Liver (tissue), 9 donors: ENCODE measurements around the gene LRRK1. TPM values are rescaled to one million over a fixed set of nuclear protein-coding genes. Genes with fewer than 3 reads are reported as not detected.

ENCODE experiments used
- DNase-seq: peaks from one replicate; pipeline ENCODE4 v3.0.0-alpha.2; 2017; ENCODE audit warnings: low spot score
- H3K27ac ChIP-seq, 2 donors: one replicate each; pipeline ENCODE4 v1.7.0; 2013; ENCODE audit warnings: inconsistent platforms in 2 of 2, low read length in 2 of 2, control low read depth in 1 of 2, low read depth in 1 of 2, mild to moderate bottlenecking in 1 of 2
- H3K27me3 ChIP-seq, 4 donors: one replicate each; pipeline versions ENCODE4 v1.6.1 to v1.7.0; 2013; ENCODE audit warnings: low read length in 3 of 4, inconsistent platforms in 1 of 4, mild to moderate bottlenecking in 1 of 4, moderate library complexity in 1 of 4; ENCODE audit not compliant: control insufficient read depth in 4 of 4, insufficient read depth in 4 of 4
- H3K36me3 ChIP-seq, 4 donors: one replicate each; pipeline versions ENCODE4 v1.6.1 to v1.7.0; 2013; ENCODE audit warnings: low read length in 3 of 4, mild to moderate bottlenecking in 3 of 4, low read depth in 1 of 4, moderate library complexity in 1 of 4; ENCODE audit not compliant: control insufficient read depth in 4 of 4, insufficient read depth in 3 of 4
- H3K4me1 ChIP-seq, 4 donors: one replicate each; pipeline versions ENCODE4 v1.6.1 to v1.7.0; 2013; ENCODE audit warnings: low read length in 3 of 4, mild to moderate bottlenecking in 3 of 4, moderate library complexity in 1 of 4; ENCODE audit not compliant: control insufficient read depth in 4 of 4, insufficient read depth in 4 of 4
- H3K4me3 ChIP-seq, 3 donors: one replicate each; pipeline versions ENCODE4 v1.6.1 to v1.7.0; 2013; ENCODE audit warnings: low read length in 3 of 3, control low read depth in 1 of 3, low read depth in 1 of 3, mild to moderate bottlenecking in 1 of 3
- H3K9ac ChIP-seq, 2 donors: one replicate each; pipeline ENCODE4 v1.7.0; 2013; ENCODE audit warnings: low read length in 2 of 2, mild to moderate bottlenecking in 2 of 2, moderate library complexity in 2 of 2, control low read depth in 1 of 2, low read depth in 1 of 2
- H3K9me3 ChIP-seq, 4 donors: one replicate each; pipeline versions ENCODE4 v1.6.1 to v1.7.0; 2013; ENCODE audit warnings: low read length in 3 of 4; ENCODE audit not compliant: control insufficient read depth in 4 of 4
- ATF3 ChIP-seq: IDR thresholded peaks from 2 replicates; pipeline ENCODE4 v1.6.1; 2016; ENCODE audit warnings: antibody characterized with exemption
- CTCF ChIP-seq: fragments of 150-350 bp; IDR thresholded peaks from 2 replicates; pipeline ENCODE4 v1.5.1; 2017; ENCODE audit warnings: improper control_type of control experiment, low read depth, low read length; ENCODE audit not compliant: missing input control
- EGR1 ChIP-seq, 2 donors: IDR thresholded peaks; 2 replicates each; pipeline ENCODE4 v1.6.1; 2016 to 2018; ENCODE audit warnings: antibody characterized with exemption in 2 of 2, low read depth in 2 of 2
- FOXA2 ChIP-seq: IDR thresholded peaks from 2 replicates; pipeline ENCODE4 v1.6.1; 2016; ENCODE audit warnings: antibody characterized with exemption
- HNF4A ChIP-seq, 2 donors: conservative IDR thresholded peaks; 2 replicates each; pipeline ENCODE4 v1.6.1; 2016; ENCODE audit warnings: antibody characterized with exemption in 2 of 2, mild to moderate bottlenecking in 2 of 2
- HNF4G ChIP-seq: IDR thresholded peaks from 2 replicates; pipeline ENCODE4 v1.6.1; 2016; ENCODE audit warnings: antibody characterized with exemption
- JUND ChIP-seq, 2 donors: IDR thresholded peaks; 2 replicates each; pipeline ENCODE4 v1.6.1; 2016; ENCODE audit warnings: antibody characterized with exemption in 2 of 2
- MAX ChIP-seq: IDR thresholded peaks from 2 replicates; pipeline ENCODE4 v1.6.1; 2016; ENCODE audit warnings: antibody characterized with exemption
- NR2F2 ChIP-seq: IDR thresholded peaks from 2 replicates; pipeline ENCODE4 v1.6.1; 2016; ENCODE audit warnings: antibody characterized with exemption
- RAD21 ChIP-seq, 2 donors: IDR thresholded peaks; 2 replicates each; pipeline ENCODE4 v1.6.1; 2016; ENCODE audit warnings: antibody characterized with exemption in 2 of 2, mild to moderate bottlenecking in 2 of 2
- REST ChIP-seq: IDR thresholded peaks from 2 replicates; pipeline ENCODE4 v1.6.1; 2016; ENCODE audit warnings: antibody characterized with exemption, mild to moderate bottlenecking
- RXRA ChIP-seq, 2 donors: IDR thresholded peaks; 2 replicates each; pipeline ENCODE4 v1.6.1; 2017 to 2018; ENCODE audit warnings: antibody characterized with exemption in 2 of 2, mild to moderate bottlenecking in 1 of 2
- SP1 ChIP-seq: IDR thresholded peaks from 2 replicates; pipeline ENCODE4 v1.6.1; 2018; ENCODE audit warnings: antibody characterized with exemption, mild to moderate bottlenecking
- TAF1 ChIP-seq: conservative IDR thresholded peaks from 2 replicates; pipeline ENCODE4 v1.6.1; 2016; ENCODE audit warnings: antibody characterized with exemption, mild to moderate bottlenecking
- YY1 ChIP-seq: IDR thresholded peaks from 2 replicates; pipeline ENCODE4 v1.6.1; 2016; ENCODE audit warnings: antibody characterized with exemption, mild to moderate bottlenecking
- ZBTB33 ChIP-seq: IDR thresholded peaks from 2 replicates; pipeline ENCODE4 v1.6.1; 2016; ENCODE audit warnings: antibody characterized with exemption
- WGBS: extraction: QIAGEN DNeasy Blood & Tissue Kit; methylation state at CpG from one replicate; pipeline ENCODE4 v1.1.7; 2013; 5-methylcytosine and 5-hydroxymethylcytosine counted together
- polyA plus RNA-seq, 2 donors: library from polyadenylated mRNA; stranded (reverse) in 1 of 2; unstranded in 1 of 2; fragments of 200-250 nt in 1 of 2; fragments of >200 nt in 1 of 2; fragmentation: Nextera tagmentation in 1 of 2; extraction: Ambion mirVana in 1 of 2; gene quantifications; one replicate each; pipeline versions ENCODE4 v1.2.1 to v1.2.3, GENCODE V29; 2013 to 2015
- total RNA-seq, 2 donors: library from RNA; depleted of rRNA; stranded (reverse); fragments of >200 nt; gene quantifications; one replicate each; pipeline ENCODE4 v1.2.3, GENCODE V29; 2014
- donor health status: healthy.
- donor health status: healthy.
- donor health status: healthy.
- donor health status: healthy.
- donor health status: healthy.

Gene LRRK1
- total and polyA plus RNA-seq, 4 donors, result 1.2 to 4.4 (median 2.7) TPM

- H3K36me3 ChIP-seq, result no peaks in the 10 kb centered on the region
- no peak for DNase-seq
- WGBS, result 91% methylated on average over 10 of the region's 10 CpGs
Measured at GRCh38 chr15:101013201-101013550, 94.0 kb downstream of the LRRK1 start.

More at GRCh38 chr15:101013201-101013550, 94.0 kb downstream of the LRRK1 start:
- H3K9ac ChIP-seq, result no peak overlapping the region
- no peak for TF ChIP-seq MAX
- no peak for TF ChIP-seq TAF1
- TF ChIP-seq RXRA (IDR thresholded peaks at IDR 0.05), result no peak
- TF ChIP-seq ZBTB33, result no peak
- TF ChIP-seq JUND (IDR thresholded peaks at IDR 0.05), result no peak
- TF ChIP-seq YY1, result no peak
- TF ChIP-seq FOXA2, result no peak
- no peak for TF ChIP-seq CTCF
- no peak for TF ChIP-seq RAD21 (IDR thresholded peaks at IDR 0.05)
- no peak for TF ChIP-seq REST
- no peak for TF ChIP-seq SP1
- TF ChIP-seq HNF4G, result no peak
- TF ChIP-seq NR2F2, result no peak
- TF ChIP-seq HNF4A (conservative IDR thresholded peaks at IDR 0.05), result no peak
- TF ChIP-seq EGR1 (IDR thresholded peaks at IDR 0.05; ENCODE audit: low read depth in 2 of 2), result no peak
- no peak for TF ChIP-seq ATF3
- no peaks in the 10 kb centered on the region for H3K27me3 ChIP-seq
- no peaks in the 10 kb centered on the region for H3K9me3 ChIP-seq
- H3K4me1 ChIP-seq, result peaks cover 0 to 6% (median 3%) of the 10 kb centered on the region in 4 donors
- no peak overlapping the region for H3K4me3 ChIP-seq
- no peak overlapping the region for H3K27ac ChIP-seq
